ENCODE data around the gene LYPD4. TPM values are rescaled to one million over a fixed set of nuclear protein-coding genes. Genes with fewer than 3 reads are reported as not detected.

LYPD4 gene
- total RNA-seq, 1 donor from 2014 or later, result not detected

GRCh38 chr19:41843371-41843770, 1.1 kb downstream of the LYPD4 start:
- TF ChIP-seq EZH2 (IDR thresholded peaks at IDR 0.05), result no peak
- no peak for TF ChIP-seq CTCF (IDR thresholded peaks at IDR 0.05)
- TF ChIP-seq EZH2phosphoT487 (IDR thresholded peaks at IDR 0.05), result no peak
- H3K9me3 Mint-ChIP-seq, result no peaks in the 10 kb centered on the region
- no peak overlapping the region for H3K4me2 ChIP-seq

GRCh38 chr19:41839211-41839610, 5.3 kb downstream of the LYPD4 start:
- no peak overlapping the region for H2AFZ ChIP-seq (replicated peaks)

More at GRCh38 chr19:41843371-41843770, 1.1 kb downstream of the LYPD4 start:
- Mint-ChIP-seq H3K27ac (no peak overlapping the region), H3K4me1 (no peaks in the 10 kb centered on the region), H3K36me3 (no peaks in the 10 kb centered on the region), H3K4me3 (no peak overlapping the region), H3K27me3 (ENCODE audit: insufficient read depth, low read depth) (peaks cover 6% of the 10 kb centered on the region)
- no peaks in the 10 kb centered on the region for H3K79me2 ChIP-seq (ENCODE audit: low read depth)
- H3K9ac ChIP-seq, result no peak overlapping the region
- H3K4me1 ChIP-seq, result no peaks in the 10 kb centered on the region
- H3F3A ChIP-seq (ENCODE audit: low read depth), result no peaks in the 10 kb centered on the region
- no peaks in the 10 kb centered on the region for H4K20me1 ChIP-seq (ENCODE audit: low read depth)
- H2AFZ ChIP-seq (replicated peaks), result no peak overlapping the region
- H3K27ac ChIP-seq, result no peak overlapping the region
- DNase-seq (ENCODE audit: low spot score), result no peak
- no peak overlapping the region for H3K4me3 ChIP-seq
- no peaks in the 10 kb centered on the region for H3K9me3 ChIP-seq (ENCODE audit: low read depth)
- H3K27me3 ChIP-seq, result peaks cover 29% of the 10 kb centered on the region
- H3K36me3 ChIP-seq, result no peaks in the 10 kb centered on the region

GRCh38 chr19:41837981-41838708, 6.3 kb downstream of the LYPD4 start:
- Mint-ChIP-seq H3K27ac (no peak overlapping the region), H3K9me3 (no peaks in the 10 kb centered on the region), H3K4me1 (no peaks in the 10 kb centered on the region), H3K36me3 (no peaks in the 10 kb centered on the region), H3K27me3 (ENCODE audit: insufficient read depth, low read depth) (peaks cover 7% of the 10 kb centered on the region), H3K4me3 (no peak overlapping the region)
- Histone ChIP-seq H3K4me1 (no peaks in the 10 kb centered on the region), H3K4me3 (no peak overlapping the region), H3K79me2 (ENCODE audit: low read depth) (no peaks in the 10 kb centered on the region), H3K9ac (no peak overlapping the region), H3F3A (ENCODE audit: low read depth) (no peaks in the 10 kb centered on the region), H2AFZ (replicated peaks) (no peak overlapping the region), H3K27ac (no peak overlapping the region), H3K4me2 (no peak overlapping the region), H3K36me3 (no peaks in the 10 kb centered on the region), H3K27me3 (peaks cover 50% of the 10 kb centered on the region), H3K9me3 (ENCODE audit: low read depth) (no peaks in the 10 kb centered on the region), H4K20me1 (ENCODE audit: low read depth) (no peaks in the 10 kb centered on the region)
- no peak for DNase-seq (ENCODE audit: low spot score)
- TF ChIP-seq CTCF (IDR thresholded peaks at IDR 0.05), result no peak
- TF ChIP-seq EZH2 (IDR thresholded peaks at IDR 0.05), result no peak
- no peak for TF ChIP-seq EZH2phosphoT487 (IDR thresholded peaks at IDR 0.05)

More at GRCh38 chr19:41839211-41839610, 5.3 kb downstream of the LYPD4 start:
- Histone ChIP-seq H3K27ac (no peak overlapping the region), H3K9me3 (ENCODE audit: low read depth) (no peaks in the 10 kb centered on the region), H3K79me2 (ENCODE audit: low read depth) (no peaks in the 10 kb centered on the region), H3K4me3 (no peak overlapping the region), H3F3A (ENCODE audit: low read depth) (no peaks in the 10 kb centered on the region), H3K36me3 (no peaks in the 10 kb centered on the region), H3K9ac (no peak overlapping the region), H3K4me2 (no peak overlapping the region), H3K27me3 (peaks cover 50% of the 10 kb centered on the region), H3K4me1 (no peaks in the 10 kb centered on the region), H4K20me1 (ENCODE audit: low read depth) (no peaks in the 10 kb centered on the region)
- Mint-ChIP-seq H3K4me3 (no peak overlapping the region), H3K27ac (no peak overlapping the region), H3K4me1 (no peaks in the 10 kb centered on the region), H3K27me3 (ENCODE audit: insufficient read depth, low read depth) (peaks cover 11% of the 10 kb centered on the region), H3K9me3 (no peaks in the 10 kb centered on the region), H3K36me3 (no peaks in the 10 kb centered on the region)
- DNase-seq (ENCODE audit: low spot score), result no peak
- TF ChIP-seq EZH2 (IDR thresholded peaks at IDR 0.05), result no peak
- TF ChIP-seq EZH2phosphoT487 (IDR thresholded peaks at IDR 0.05), result no peak
- no peak for TF ChIP-seq CTCF (IDR thresholded peaks at IDR 0.05)
